HG02798 (cell line): ENCODE measurements around the gene CLIC1.

Source experiments
- ATAC-seq: cut with Tn5 transposase; IDR thresholded peaks from one replicate; pipeline ENCODE4 v1.9.1; 2021; ENCODE audit warnings: mild to moderate bottlenecking; ENCODE audit not compliant: unreplicated experiment, poor library complexity

The CLIC1 gene

GRCh38 chr6:31683591-31683990 lies 52.7 kb downstream of the CLIC1 start:
- ATAC-seq = no peak

- peak; percentile 33 for ATAC-seq
Measured at GRCh38 chr6:31681135-31681671, 55.1 kb downstream of the CLIC1 start.
